22Rv1 (cell line): ENCODE data around the gene COL4A2.

Experiments used
- H3K27ac ChIP-seq: fragments of 450-650 bp; 2 replicates; pipeline ENCODE4 v1.5.1; 2017
- ZFX ChIP-seq: fragments of 450-650 bp; IDR thresholded peaks from 2 replicates; pipeline ENCODE4 v1.6.1; 2017; ENCODE audit warnings: antibody characterized with exemption, borderline replicate concordance
- TF ChIP-seq, protein P1 (sequence below): fragments of 450-650 bp; IDR thresholded peaks from 2 replicates; pipeline ENCODE4 v1.5.1; 2017; ENCODE audit warnings: mild to moderate bottlenecking

Gene COL4A2

GRCh38 chr13:110307767-110308655, 927 bp downstream of the COL4A2 start:
- H3K27ac ChIP-seq: no peak overlapping the region
- TF ChIP-seq, protein P1, sequence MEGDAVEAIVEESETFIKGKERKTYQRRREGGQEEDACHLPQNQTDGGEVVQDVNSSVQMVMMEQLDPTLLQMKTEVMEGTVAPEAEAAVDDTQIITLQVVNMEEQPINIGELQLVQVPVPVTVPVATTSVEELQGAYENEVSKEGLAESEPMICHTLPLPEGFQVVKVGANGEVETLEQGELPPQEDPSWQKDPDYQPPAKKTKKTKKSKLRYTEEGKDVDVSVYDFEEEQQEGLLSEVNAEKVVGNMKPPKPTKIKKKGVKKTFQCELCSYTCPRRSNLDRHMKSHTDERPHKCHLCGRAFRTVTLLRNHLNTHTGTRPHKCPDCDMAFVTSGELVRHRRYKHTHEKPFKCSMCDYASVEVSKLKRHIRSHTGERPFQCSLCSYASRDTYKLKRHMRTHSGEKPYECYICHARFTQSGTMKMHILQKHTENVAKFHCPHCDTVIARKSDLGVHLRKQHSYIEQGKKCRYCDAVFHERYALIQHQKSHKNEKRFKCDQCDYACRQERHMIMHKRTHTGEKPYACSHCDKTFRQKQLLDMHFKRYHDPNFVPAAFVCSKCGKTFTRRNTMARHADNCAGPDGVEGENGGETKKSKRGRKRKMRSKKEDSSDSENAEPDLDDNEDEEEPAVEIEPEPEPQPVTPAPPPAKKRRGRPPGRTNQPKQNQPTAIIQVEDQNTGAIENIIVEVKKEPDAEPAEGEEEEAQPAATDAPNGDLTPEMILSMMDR: no peak
- TF ChIP-seq ZFX: no peak

DNA sequence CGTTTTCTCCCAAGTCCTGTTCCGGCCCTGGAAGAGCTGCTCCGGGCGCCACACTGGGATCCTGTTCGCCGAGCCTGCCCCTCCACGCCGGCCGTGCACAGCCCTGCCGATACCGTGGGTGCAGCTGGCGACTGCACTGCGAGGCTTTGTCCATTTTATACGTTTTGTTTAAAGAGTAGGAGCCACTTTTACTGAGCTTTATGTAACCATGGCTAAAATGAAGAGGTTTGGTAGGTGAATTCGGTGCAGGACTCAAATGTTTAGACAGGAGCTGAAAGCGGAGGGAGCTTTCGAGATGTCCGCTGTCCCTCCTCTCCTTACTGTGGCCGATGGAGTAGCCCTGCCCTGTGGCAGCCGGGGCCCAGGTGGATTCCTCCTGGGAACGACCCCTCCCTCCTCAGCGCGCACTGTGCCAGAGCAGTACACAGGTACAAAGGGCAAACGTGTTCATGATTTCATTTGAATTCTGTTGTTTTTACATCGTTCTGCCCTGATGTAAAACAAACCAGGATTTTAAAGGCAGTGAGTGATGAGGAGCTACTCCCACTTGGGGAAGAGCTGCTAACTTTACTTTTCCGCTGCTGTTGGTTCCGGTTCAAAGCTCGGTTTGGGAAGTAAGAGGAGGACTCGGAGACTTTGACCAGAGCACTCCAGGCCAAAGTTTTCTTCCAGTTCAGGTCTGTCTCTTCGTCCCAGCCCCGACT, 1.7 kb downstream of the COL4A2 start:
- H3K27ac ChIP-seq: no peak overlapping the region
- TF ChIP-seq, protein P1: no peak
- no peak for TF ChIP-seq ZFX

DNA sequence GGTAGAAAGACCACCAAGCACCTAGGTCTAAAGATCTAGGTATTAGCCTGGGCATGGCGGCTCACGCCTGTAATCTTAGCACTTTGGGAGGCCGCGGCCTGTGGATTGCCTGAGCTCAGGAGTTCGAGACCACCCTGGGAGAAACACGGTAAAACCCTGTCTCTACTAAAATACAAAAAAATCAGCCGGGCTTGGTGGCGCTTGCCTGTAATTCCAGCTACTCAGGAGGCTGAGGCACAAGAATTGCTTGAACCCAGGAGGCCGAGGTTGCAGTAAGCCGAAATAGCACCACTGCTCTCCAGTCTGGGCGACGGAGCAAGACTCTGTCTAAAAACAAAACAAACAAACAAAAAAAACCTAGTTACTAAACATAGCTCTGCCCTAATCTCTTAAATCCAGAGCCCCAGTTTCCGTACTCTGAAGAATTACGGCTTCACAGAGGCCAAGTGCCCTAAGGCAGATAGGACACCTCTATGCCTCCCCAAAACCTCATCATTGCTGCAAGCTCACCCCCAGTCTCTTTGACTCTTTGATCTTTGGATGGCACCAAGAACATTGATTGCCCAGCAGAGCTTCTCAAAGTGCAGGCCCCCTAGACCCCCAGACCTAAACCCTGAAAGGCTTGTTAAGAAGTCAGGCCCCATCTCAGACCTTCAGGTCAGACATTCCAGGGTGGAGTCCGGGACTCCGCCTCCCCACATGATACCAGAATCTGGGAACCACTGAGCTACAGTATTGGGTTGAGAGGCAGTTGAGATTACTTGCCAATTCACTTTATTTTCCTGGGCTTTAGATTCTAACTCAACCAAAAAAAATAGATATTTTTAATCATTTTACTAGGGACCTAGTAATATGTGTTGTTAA, 2.8 kb downstream of the COL4A2 start:
- TF ChIP-seq ZFX: no peak
- TF ChIP-seq, protein P1: no peak
- no peak overlapping the region for H3K27ac ChIP-seq

DNA sequence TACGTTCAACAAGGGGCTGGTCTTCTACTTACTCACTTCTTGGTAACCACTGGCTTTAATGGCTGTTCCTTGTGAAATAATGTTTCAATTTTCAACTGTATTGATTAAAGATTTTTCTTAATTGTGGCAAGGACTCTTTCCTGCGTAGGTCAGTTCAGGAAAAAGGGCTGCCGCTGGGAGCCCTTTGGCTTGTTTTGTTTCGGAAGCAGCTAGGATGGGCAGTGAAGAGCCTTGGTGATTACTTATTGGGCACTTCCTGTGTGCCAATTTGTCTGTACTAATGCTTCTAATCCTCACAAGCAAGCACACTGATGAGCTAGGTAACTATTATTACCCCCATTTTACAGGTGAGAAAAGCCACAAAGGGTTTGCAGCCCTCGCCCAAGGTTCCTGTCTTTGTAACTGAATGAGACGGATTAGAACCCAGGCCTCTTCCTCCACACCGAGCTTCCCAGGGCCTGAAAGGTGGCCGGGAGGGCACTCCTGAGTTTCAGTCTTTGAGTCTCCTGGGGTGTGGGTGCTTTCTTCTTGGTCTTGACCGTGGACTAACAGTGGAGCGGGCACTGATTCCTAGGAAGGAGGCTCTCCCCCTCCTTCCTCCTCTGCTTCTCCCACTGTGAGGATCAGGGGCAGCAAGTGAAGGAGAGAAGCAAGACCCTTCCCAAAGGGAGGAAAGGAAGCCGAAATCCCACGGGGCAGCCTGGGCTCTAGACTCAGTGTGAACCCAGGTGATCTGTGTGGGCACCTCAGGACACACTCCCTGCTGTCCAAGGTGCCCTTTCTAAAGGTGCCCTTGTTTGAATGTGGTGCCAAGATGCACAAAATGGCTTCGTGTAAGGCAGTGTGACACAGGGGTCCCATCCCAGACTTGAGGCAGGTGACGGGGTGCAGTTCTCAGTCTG, 3.7 kb downstream of the COL4A2 start:
- no peak for TF ChIP-seq ZFX
- TF ChIP-seq, protein P1: no peak
- no peak overlapping the region for H3K27ac ChIP-seq

- no peak for TF ChIP-seq ZFX
- TF ChIP-seq, protein P1: no peak
- H3K27ac ChIP-seq: no peak overlapping the region
These were observed 4.6 kb downstream of the COL4A2 start for GRCh38 chr13:110311443-110312338.
